ENCODE measurements around the gene PNMA6E. TPM values are rescaled to one million over a fixed set of nuclear protein-coding genes. Genes with fewer than 3 reads are reported as not detected.
"Not testable (repeated sequence)": the region's sequence is repeated elsewhere in the genome, so short reads cannot be mapped to it uniquely, and the experiment has no call there.

Gene PNMA6E
- total RNA-seq, 2 donors from 2014 or later, result 6.9 TPM; not detected in 1

- WGBS, result 62% methylated on average over 5 of the region's 5 CpGs
- no peak for DNase-seq (ENCODE audit: low spot score)
- Histone ChIP-seq H3K27ac (no peak overlapping the region), H3K4me1 (replicated peaks) (no peaks in the 10 kb centered on the region), H3K36me3 (no peaks in the 10 kb centered on the region), H3K27me3 (replicated peaks; ENCODE audit: insufficient read depth) (no peaks in the 10 kb centered on the region), H3K4me3 (no peak overlapping the region), H3K9me3 (no peaks in the 10 kb centered on the region)
- TF ChIP-seq POLR2A (IDR thresholded peaks at IDR 0.05) (no peak), POLR2AphosphoS5 (IDR thresholded peaks at IDR 0.05) (no peak), CTCF (IDR thresholded peaks at IDR 0.05) (no peak)
- intact Hi-C loops (cut with DNase I), result no loop called here
Measured at GRCh38 chrX:153386097-153386496, 15.1 kb downstream of the PNMA6E start.

GRCh38 chrX:153384973-153385372 lies 16.2 kb downstream of the PNMA6E start:
- DNase-seq (ENCODE audit: low spot score); H3K27me3 ChIP-seq (replicated peaks; ENCODE audit: insufficient read depth); H3K9me3 ChIP-seq; H3K4me3 ChIP-seq; H3K36me3 ChIP-seq; H3K4me1 ChIP-seq (replicated peaks); intact Hi-C loops (cut with DNase I); H3K27ac ChIP-seq: not testable (repeated sequence)
- WGBS, result 91% methylated on average over 2 of the region's 2 CpGs

GRCh38 chrX:153384390-153384789 lies 16.8 kb downstream of the PNMA6E start:
- intact Hi-C loops (cut with DNase I), result no loop called here
- DNase-seq (ENCODE audit: low spot score), result no peak

GRCh38 chrX:153382563-153383482 lies 18.3 kb downstream of the PNMA6E start:
- no peak for TF ChIP-seq POLR2A (IDR thresholded peaks at IDR 0.05)
- TF ChIP-seq CTCF (IDR thresholded peaks at IDR 0.05), result no peak
- TF ChIP-seq POLR2AphosphoS5 (IDR thresholded peaks at IDR 0.05), result no peak
- H3K4me3 ChIP-seq, result no peak overlapping the region
- WGBS, result 83% methylated on average over 3 of the region's 3 CpGs
- H3K27ac ChIP-seq, result no peak overlapping the region
- no peaks in the 10 kb centered on the region for H3K4me1 ChIP-seq (replicated peaks)
- no peak for DNase-seq (ENCODE audit: low spot score)
- H3K9me3 ChIP-seq, result no peaks in the 10 kb centered on the region
- intact Hi-C loops (cut with DNase I), result no loop called here
- H3K36me3 ChIP-seq, result no peaks in the 10 kb centered on the region
- H3K27me3 ChIP-seq (replicated peaks; ENCODE audit: insufficient read depth), result no peaks in the 10 kb centered on the region

More at GRCh38 chrX:153384390-153384789, 16.8 kb downstream of the PNMA6E start:
- Histone ChIP-seq H3K27me3 (replicated peaks; ENCODE audit: insufficient read depth) (no peaks in the 10 kb centered on the region), H3K4me1 (replicated peaks) (no peaks in the 10 kb centered on the region), H3K27ac (no peak overlapping the region), H3K9me3 (no peaks in the 10 kb centered on the region), H3K4me3 (no peak overlapping the region), H3K36me3 (no peaks in the 10 kb centered on the region)
- TF ChIP-seq POLR2A (IDR thresholded peaks at IDR 0.05) (no peak), CTCF (IDR thresholded peaks at IDR 0.05) (no peak), POLR2AphosphoS5 (IDR thresholded peaks at IDR 0.05) (no peak)
- WGBS, result 96% methylated on average over 6 of the region's 6 CpGs

- no peaks in the 10 kb centered on the region for H3K36me3 ChIP-seq
- H3K9me3 ChIP-seq, result no peaks in the 10 kb centered on the region
- TF ChIP-seq CTCF (IDR thresholded peaks at IDR 0.05) (no peak), POLR2A (IDR thresholded peaks at IDR 0.05) (no peak), POLR2AphosphoS5 (IDR thresholded peaks at IDR 0.05) (no peak)
- no peak for DNase-seq (ENCODE audit: low spot score)
- no peak overlapping the region for H3K27ac ChIP-seq
- H3K27me3 ChIP-seq (replicated peaks; ENCODE audit: insufficient read depth), result no peaks in the 10 kb centered on the region
- WGBS, result 27% methylated on average over 12 of the region's 12 CpGs
- no peaks in the 10 kb centered on the region for H3K4me1 ChIP-seq (replicated peaks)
- no peak overlapping the region for H3K4me3 ChIP-seq
- intact Hi-C loops (cut with DNase I), result no loop called here
Measured at GRCh38 chrX:153381684-153382532, 19.2 kb downstream of the PNMA6E start.

All from prostate gland (tissue), 2 donors.